NCI-H2107 treated with DMSO at 0.1 percent for 48 hours (cell line): Measurements from ENCODE around the gene CRB2.
"Not testable (repeated sequence)": the region's sequence is repeated elsewhere in the genome, so short reads cannot be mapped to it uniquely, and the experiment has no call there.

Experiments
- DNase-seq: peaks from one replicate; lab custom pipeline; 2025; ENCODE audit not compliant: unreplicated experiment; lab: John Stamatoyannopoulos, UW

The CRB2 gene

GRCh38 chr9:123327697-123328100 lies 28.3 kb upstream of the CRB2 start:
- DNase-seq: no peak

GRCh38 chr9:123329329-123329955 lies 26.6 kb upstream of the CRB2 start:
- no peak for DNase-seq

- DNase-seq: no peak
Observed at GRCh38 chr9:123331346-123332060, 24.5 kb upstream of the CRB2 start.

GRCh38 chr9:123333058-123333669 lies 22.8 kb upstream of the CRB2 start:
- DNase-seq: not testable (repeated sequence)

GRCh38 chr9:123334639-123335038 lies 21.4 kb upstream of the CRB2 start:
- no peak for DNase-seq

- no peak for DNase-seq
Observed at GRCh38 chr9:123335193-123335985, 20.6 kb upstream of the CRB2 start.

GRCh38 chr9:123335986-123336329 lies 20.0 kb upstream of the CRB2 start:
- no peak for DNase-seq

GRCh38 chr9:123336449-123336848 lies 19.5 kb upstream of the CRB2 start:
- DNase-seq: no peak

GRCh38 chr9:123336959-123337358 lies 19.0 kb upstream of the CRB2 start:
- DNase-seq: no peak

GRCh38 chr9:123337971-123338370 lies 18.0 kb upstream of the CRB2 start:
- no peak for DNase-seq

- DNase-seq: no peak
Observed at GRCh38 chr9:123338710-123339665, 17.0 kb upstream of the CRB2 start.

GRCh38 chr9:123339666-123340510 lies 16.1 kb upstream of the CRB2 start:
- DNase-seq: no peak

- DNase-seq: no peak
Observed at GRCh38 chr9:123341816-123342215, 14.2 kb upstream of the CRB2 start.

GRCh38 chr9:123342247-123342646 lies 13.8 kb upstream of the CRB2 start:
- no peak for DNase-seq

- DNase-seq: no peak
Observed at GRCh38 chr9:123343443-123344191, 12.4 kb upstream of the CRB2 start.

GRCh38 chr9:123344192-123344949 lies 11.6 kb upstream of the CRB2 start:
- no peak for DNase-seq

GRCh38 chr9:123345567-123345955 lies 10.4 kb upstream of the CRB2 start:
- no peak for DNase-seq

GRCh38 chr9:123346026-123346425 lies 10.0 kb upstream of the CRB2 start:
- no peak for DNase-seq
